Peyer's patch (tissue), 4 donors: ENCODE measurements around the gene ZIC5. TPM values are rescaled to one million over a fixed set of nuclear protein-coding genes. Genes with fewer than 3 reads are reported as not detected.

Experiments
- DNase-seq, 3 donors: peaks; one replicate each; pipeline ENCODE4 v3.0.0-alpha.2; 2017 to 2019
- H3K27ac ChIP-seq, 4 donors: fragments of 200-600 bp; sonication (generic); one replicate each; pipeline ENCODE4 v1.5.1; 2016 to 2019
- H3K27me3 ChIP-seq, 2 donors: fragments of 200-600 bp; sonication (generic); one replicate each; pipeline ENCODE4 v1.5.1; 2019
- H3K36me3 ChIP-seq, 3 donors: fragments of 200-600 bp; sonication (generic); one replicate each; pipeline ENCODE4 v1.5.1; 2016 to 2019
- H3K4me1 ChIP-seq, 4 donors: fragments of 200-600 bp; sonication (generic); one replicate each; pipeline ENCODE4 v1.5.1; 2016 to 2019
- H3K4me3 ChIP-seq, 4 donors: fragments of 200-600 bp; sonication (generic); 1 replicate in 3 of 4; 2 replicates in 1 of 4; pipeline ENCODE4 v1.5.1; 2016 to 2019; ENCODE audit warnings: mild to moderate bottlenecking in 1 of 4
- H3K9me3 ChIP-seq, 4 donors: fragments of 200-600 bp; sonication (generic); one replicate each; pipeline ENCODE4 v1.5.1; 2016 to 2019; ENCODE audit warnings: mild to moderate bottlenecking in 1 of 4
- POLR2A ChIP-seq, 2 donors: fragments of 450-650 bp; IDR thresholded peaks; one replicate each; pipeline ENCODE4 v1.5.1; 2017; ENCODE audit warnings: antibody characterized with exemption in 2 of 2, mild to moderate bottlenecking in 2 of 2, moderate library complexity in 2 of 2
- total RNA-seq, 4 donors: library from RNA; depleted of rRNA; stranded (reverse); fragments of >200 nt; gene quantifications; one replicate each; pipeline ENCODE4 v1.1.0, GENCODE V29; 2016
- TF ChIP-seq, protein P1 (sequence below), 6 experiments: fragments of 450-650 bp in 4 of 6; fragments of 200-600 bp in 2 of 6; sonication (generic) in 1 of 6; IDR thresholded peaks; one replicate each; pipeline ENCODE4 v1.5.1; 2017 to 2019; ENCODE audit warnings: antibody characterized with exemption in 6 of 6, mild to moderate bottlenecking in 3 of 6, moderate library complexity in 1 of 6

The ZIC5 gene
- not detected for total RNA-seq

DNA sequence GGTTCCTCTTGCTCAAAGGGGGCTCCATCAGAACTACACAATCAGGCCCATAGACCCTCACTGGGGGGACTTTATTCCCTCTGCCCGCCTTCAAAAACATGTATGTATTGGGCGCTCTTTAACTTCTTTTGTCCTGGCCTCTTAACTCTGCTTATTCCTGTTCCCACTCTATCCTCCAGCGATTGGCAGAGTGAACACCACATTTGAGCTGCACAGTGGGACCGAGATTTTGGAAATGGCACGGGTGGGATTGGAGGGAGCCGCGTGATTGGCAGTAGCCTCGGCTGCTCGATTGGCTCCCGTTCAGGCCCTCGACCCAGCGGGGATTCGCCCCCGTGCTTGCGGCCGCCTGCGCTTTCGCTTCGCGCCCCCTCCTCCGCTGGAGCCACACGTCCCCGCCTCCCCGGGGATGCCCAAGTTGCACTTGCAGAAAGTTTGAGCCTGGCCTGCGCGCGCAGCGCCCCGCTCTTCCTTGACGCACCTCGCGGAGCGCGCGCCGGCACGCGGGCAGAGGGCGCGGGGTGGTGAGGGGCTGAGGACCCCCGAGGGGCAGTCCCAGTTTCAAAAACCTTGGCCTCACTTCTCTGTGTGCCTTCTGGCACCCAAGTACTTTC lies at the start of gene ZIC5:
TSS of gene ZIC5 (minus strand) at position 192 of the 614 bp plus-strand sequence. CDS start at position 28, 164 bp downstream.
- Histone ChIP-seq H3K27me3 (peaks cover 0 to 83% of the 10 kb centered on the region in 2 donors), H3K36me3 (no peaks in the 10 kb centered on the region), H3K27ac (no peak within 1 kb of the TSS), H3K9me3 (peaks cover 0 to 14% (median 0%) of the 10 kb centered on the region in 4 donors), H3K4me1 (peaks cover 5 to 37% (median 13%) of the 10 kb centered on the region in 4 donors), H3K4me3 (peak within 1 kb of the TSS in 3 of 4 donors; percentile 45 to 54 (median 46))
- DNase-seq: peak in 1 of 3 donors; percentile 11
- no peak for TF ChIP-seq POLR2A (IDR thresholded peaks at IDR 0.05)
- TF ChIP-seq, protein P1, sequence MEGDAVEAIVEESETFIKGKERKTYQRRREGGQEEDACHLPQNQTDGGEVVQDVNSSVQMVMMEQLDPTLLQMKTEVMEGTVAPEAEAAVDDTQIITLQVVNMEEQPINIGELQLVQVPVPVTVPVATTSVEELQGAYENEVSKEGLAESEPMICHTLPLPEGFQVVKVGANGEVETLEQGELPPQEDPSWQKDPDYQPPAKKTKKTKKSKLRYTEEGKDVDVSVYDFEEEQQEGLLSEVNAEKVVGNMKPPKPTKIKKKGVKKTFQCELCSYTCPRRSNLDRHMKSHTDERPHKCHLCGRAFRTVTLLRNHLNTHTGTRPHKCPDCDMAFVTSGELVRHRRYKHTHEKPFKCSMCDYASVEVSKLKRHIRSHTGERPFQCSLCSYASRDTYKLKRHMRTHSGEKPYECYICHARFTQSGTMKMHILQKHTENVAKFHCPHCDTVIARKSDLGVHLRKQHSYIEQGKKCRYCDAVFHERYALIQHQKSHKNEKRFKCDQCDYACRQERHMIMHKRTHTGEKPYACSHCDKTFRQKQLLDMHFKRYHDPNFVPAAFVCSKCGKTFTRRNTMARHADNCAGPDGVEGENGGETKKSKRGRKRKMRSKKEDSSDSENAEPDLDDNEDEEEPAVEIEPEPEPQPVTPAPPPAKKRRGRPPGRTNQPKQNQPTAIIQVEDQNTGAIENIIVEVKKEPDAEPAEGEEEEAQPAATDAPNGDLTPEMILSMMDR (IDR thresholded peaks at IDR 0.05): no peak

DNA sequence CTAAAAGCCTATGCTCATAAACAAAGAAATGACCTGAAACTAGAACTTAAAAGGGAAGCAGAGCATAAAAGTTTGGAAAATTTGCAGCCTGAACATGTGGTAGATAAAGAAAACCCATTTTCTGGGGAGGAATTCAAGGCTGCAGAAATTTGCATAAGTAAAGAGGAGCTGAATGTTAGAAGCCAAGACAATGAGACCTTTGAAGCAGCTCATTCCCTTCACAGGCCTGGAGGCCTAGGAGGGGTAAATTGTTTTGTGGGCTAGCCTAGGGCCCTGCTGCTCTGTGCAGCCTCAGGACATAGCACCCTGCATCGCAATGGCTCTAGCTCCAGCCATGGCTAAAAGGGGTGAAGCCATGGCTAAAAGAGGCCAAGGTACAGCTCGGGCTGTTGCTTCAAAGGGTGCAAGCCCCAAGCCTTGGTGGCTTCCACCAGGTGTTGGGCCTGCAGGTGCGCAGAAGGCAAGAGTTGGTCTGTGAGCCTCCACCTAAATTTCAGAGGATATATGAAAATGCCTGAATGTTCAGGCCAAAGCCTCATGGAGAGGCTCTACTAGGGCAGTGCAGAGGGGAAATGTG lies 48.3 kb upstream of the ZIC5 start:
- H3K27me3 ChIP-seq: no peaks in the 10 kb centered on the region
- no peak for DNase-seq
- no peak overlapping the region for H3K4me3 ChIP-seq
- no peaks in the 10 kb centered on the region for H3K9me3 ChIP-seq
- H3K36me3 ChIP-seq: no peaks in the 10 kb centered on the region
- no peaks in the 10 kb centered on the region for H3K4me1 ChIP-seq
- TF ChIP-seq, protein P1 (IDR thresholded peaks at IDR 0.05): no peak
- TF ChIP-seq POLR2A (IDR thresholded peaks at IDR 0.05): no peak
- H3K27ac ChIP-seq: no peak overlapping the region

DNA sequence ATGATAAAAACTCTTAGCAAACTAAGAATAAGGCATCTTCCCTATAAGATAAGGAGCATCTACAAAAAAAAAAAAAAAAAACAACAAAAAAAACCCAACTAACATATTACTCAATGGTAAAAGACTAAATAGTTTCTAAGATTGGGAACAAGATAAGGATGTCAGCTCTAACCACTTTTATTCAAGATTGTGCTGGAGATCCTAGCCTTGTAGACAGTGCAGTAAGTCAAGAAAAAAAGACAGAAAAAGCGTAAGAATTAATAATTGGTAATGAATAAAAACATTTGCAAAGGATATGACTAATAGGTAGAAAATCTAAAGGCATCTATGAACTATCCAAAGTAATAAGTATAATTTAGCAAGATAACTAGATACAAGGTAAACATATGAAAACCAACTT lies 43.1 kb upstream of the ZIC5 start:
- Histone ChIP-seq H3K9me3 (no peaks in the 10 kb centered on the region), H3K4me1 (no peaks in the 10 kb centered on the region), H3K27me3 (no peaks in the 10 kb centered on the region), H3K36me3 (no peaks in the 10 kb centered on the region), H3K27ac (no peak overlapping the region), H3K4me3 (no peak overlapping the region)
- no peak for DNase-seq
- TF ChIP-seq POLR2A (IDR thresholded peaks at IDR 0.05): no peak
- TF ChIP-seq, protein P1 (IDR thresholded peaks at IDR 0.05): no peak

DNA sequence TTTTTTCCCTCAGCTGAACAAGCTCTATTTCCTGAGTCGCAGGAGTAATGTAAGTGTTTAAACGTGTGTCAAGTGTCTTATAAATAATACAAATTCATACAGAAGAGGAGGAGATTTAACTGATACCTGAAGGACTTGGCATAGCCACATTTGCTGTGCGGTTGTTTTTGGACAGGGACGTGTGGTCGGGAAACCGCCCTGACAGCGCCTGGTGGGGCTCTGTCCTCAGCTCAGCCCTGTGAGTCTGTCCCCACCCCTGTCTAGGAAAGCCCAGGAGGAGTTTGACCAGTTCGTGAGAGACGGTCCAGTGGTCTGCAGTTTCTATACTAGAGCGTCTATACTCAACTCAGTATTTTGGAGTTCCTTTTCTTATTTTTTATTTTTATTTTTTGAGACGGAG lies 26.7 kb upstream of the ZIC5 start:
- no peak for TF ChIP-seq POLR2A (IDR thresholded peaks at IDR 0.05)
- TF ChIP-seq, protein P1 (IDR thresholded peaks at IDR 0.05): no peak
- Histone ChIP-seq H3K27ac (no peak overlapping the region), H3K9me3 (no peaks in the 10 kb centered on the region), H3K36me3 (no peaks in the 10 kb centered on the region), H3K4me3 (no peak overlapping the region), H3K4me1 (no peaks in the 10 kb centered on the region), H3K27me3 (peaks cover 0 to 41% of the 10 kb centered on the region in 2 donors)
- DNase-seq: no peak

DNA sequence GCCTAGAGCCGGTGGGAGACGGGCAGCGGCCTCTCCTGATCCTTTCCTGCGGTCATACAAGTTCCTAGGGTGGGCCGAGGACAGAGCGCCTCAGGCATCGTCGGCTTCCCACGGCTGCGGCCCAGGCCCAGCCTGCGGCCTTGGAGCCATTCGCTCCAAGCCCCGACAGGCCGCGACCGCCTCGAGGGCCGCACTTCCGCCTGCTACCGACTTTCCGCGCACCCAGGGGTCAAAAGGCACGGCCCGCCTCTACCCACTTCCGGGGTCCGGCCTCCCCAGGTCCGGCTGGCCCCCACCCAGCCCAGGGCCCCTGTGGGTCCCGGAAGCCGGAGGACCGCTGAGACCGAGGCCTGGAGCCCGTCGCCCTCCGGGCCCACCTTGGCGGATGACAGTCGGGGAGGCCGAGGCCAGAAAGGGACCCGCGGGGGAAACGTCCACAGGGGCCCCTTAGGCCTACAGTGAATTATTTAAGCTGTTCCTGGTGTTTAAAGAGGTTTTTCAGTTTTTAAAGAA lies 26.2 kb upstream of the ZIC5 start:
- H3K27ac ChIP-seq: no peak overlapping the region
- DNase-seq: no peak
- TF ChIP-seq, protein P1 (IDR thresholded peaks at IDR 0.05): no peak
- TF ChIP-seq POLR2A (IDR thresholded peaks at IDR 0.05): no peak
- H3K4me3 ChIP-seq: no peak overlapping the region
- no peaks in the 10 kb centered on the region for H3K36me3 ChIP-seq
- H3K9me3 ChIP-seq: no peaks in the 10 kb centered on the region
- peaks cover 0 to 46% of the 10 kb centered on the region in 2 donors for H3K27me3 ChIP-seq
- H3K4me1 ChIP-seq: no peaks in the 10 kb centered on the region
